OCI-LY7 (cell line): Measurements from ENCODE around the gene RADIL.

ENCODE experiments used
- EZH2phosphoT487 ChIP-seq: fragments of 200-600 bp; sonication (generic); IDR thresholded peaks from 2 replicates; pipeline ENCODE4 v1.6.1; 2018; ENCODE audit warnings: low read depth, borderline replicate concordance, mild to moderate bottlenecking, mixed run types, antibody characterized with exemption, low read length, moderate library complexity, mixed read lengths
- TF ChIP-seq, protein P1 (sequence below): fragments of 200-600 bp; sonication (generic); conservative IDR thresholded peaks from 2 replicates; pipeline ENCODE4 v1.5.1; 2014; ENCODE audit warnings: mild to moderate bottlenecking, antibody characterized with exemption, low read length, moderate library complexity, mixed read lengths

- TF ChIP-seq, protein P1, sequence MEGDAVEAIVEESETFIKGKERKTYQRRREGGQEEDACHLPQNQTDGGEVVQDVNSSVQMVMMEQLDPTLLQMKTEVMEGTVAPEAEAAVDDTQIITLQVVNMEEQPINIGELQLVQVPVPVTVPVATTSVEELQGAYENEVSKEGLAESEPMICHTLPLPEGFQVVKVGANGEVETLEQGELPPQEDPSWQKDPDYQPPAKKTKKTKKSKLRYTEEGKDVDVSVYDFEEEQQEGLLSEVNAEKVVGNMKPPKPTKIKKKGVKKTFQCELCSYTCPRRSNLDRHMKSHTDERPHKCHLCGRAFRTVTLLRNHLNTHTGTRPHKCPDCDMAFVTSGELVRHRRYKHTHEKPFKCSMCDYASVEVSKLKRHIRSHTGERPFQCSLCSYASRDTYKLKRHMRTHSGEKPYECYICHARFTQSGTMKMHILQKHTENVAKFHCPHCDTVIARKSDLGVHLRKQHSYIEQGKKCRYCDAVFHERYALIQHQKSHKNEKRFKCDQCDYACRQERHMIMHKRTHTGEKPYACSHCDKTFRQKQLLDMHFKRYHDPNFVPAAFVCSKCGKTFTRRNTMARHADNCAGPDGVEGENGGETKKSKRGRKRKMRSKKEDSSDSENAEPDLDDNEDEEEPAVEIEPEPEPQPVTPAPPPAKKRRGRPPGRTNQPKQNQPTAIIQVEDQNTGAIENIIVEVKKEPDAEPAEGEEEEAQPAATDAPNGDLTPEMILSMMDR, result no peak
- TF ChIP-seq EZH2phosphoT487, result no peak
Measured at GRCh38 chr7:4919969-4920766, 36.7 kb upstream of the RADIL start.
